HG03571 (cell line): Measurements from ENCODE around the gene TUB.

Experiments
- ATAC-seq: cut with Tn5 transposase; IDR thresholded peaks from one replicate; pipeline ENCODE4 v1.9.1; 2021; ENCODE audit not compliant: unreplicated experiment

TUB gene

GRCh38 chr11:8080674-8081590 lies at the start of gene TUB:
TSS of gene TUB (plus strand) at chr11:8081211. CDS start at chr11:8081511, 300 bp downstream.
- no peak for ATAC-seq

- no peak for ATAC-seq
Observed at GRCh38 chr11:8031248-8032115, 49.5 kb upstream of the TUB start.

- ATAC-seq, result no peak
Observed at GRCh38 chr11:8032122-8032521, 48.9 kb upstream of the TUB start.

GRCh38 chr11:8032576-8033304 lies 48.3 kb upstream of the TUB start:
- no peak for ATAC-seq

GRCh38 chr11:8033305-8034105 lies 47.5 kb upstream of the TUB start:
- ATAC-seq, result peak; percentile 60

- ATAC-seq, result no peak
Observed at GRCh38 chr11:8034106-8034585, 46.9 kb upstream of the TUB start.

GRCh38 chr11:8034604-8035190 lies 46.3 kb upstream of the TUB start:
- ATAC-seq, result no peak

- no peak for ATAC-seq
Observed at GRCh38 chr11:8035200-8035855, 45.7 kb upstream of the TUB start.

GRCh38 chr11:8036002-8036802 lies 44.8 kb upstream of the TUB start:
- no peak for ATAC-seq

- ATAC-seq, result no peak
Observed at GRCh38 chr11:8036986-8037385, 44.0 kb upstream of the TUB start.

- no peak for ATAC-seq
Observed at GRCh38 chr11:8038393-8038792, 42.6 kb upstream of the TUB start.

GRCh38 chr11:8038811-8039529 lies 42.0 kb upstream of the TUB start:
- no peak for ATAC-seq

- no peak for ATAC-seq
Observed at GRCh38 chr11:8039530-8040260, 41.3 kb upstream of the TUB start.

- no peak for ATAC-seq
Observed at GRCh38 chr11:8040261-8040920, 40.6 kb upstream of the TUB start.

- no peak for ATAC-seq
Observed at GRCh38 chr11:8040921-8041285, 40.1 kb upstream of the TUB start.

- ATAC-seq, result no peak
Observed at GRCh38 chr11:8041576-8041975, 39.4 kb upstream of the TUB start.

- no peak for ATAC-seq
Observed at GRCh38 chr11:8043756-8044155, 37.3 kb upstream of the TUB start.
